Raji (cell line): ENCODE data around the gene C19orf38.

ENCODE experiments used
- POLR2A ChIP-seq: IDR thresholded peaks from 2 replicates; pipeline ENCODE4 v1.6.1; 2011; ENCODE audit warnings: low read depth, low read length, control low read depth; ENCODE audit not compliant: insufficient read depth

The C19orf38 gene, protein sequence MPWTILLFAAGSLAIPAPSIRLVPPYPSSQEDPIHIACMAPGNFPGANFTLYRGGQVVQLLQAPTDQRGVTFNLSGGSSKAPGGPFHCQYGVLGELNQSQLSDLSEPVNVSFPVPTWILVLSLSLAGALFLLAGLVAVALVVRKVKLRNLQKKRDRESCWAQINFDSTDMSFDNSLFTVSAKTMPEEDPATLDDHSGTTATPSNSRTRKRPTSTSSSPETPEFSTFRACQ

GRCh38 chr19:10848230-10848856 lies at the start of gene C19orf38:
TSS of gene C19orf38 (plus strand) at chr19:10848415. CDS start at chr19:10848509, 94 bp downstream.
- no peak for TF ChIP-seq POLR2A

- TF ChIP-seq POLR2A: no peak
Observed at GRCh38 chr19:10800488-10800887, 47.7 kb upstream of the C19orf38 start.

DNA sequence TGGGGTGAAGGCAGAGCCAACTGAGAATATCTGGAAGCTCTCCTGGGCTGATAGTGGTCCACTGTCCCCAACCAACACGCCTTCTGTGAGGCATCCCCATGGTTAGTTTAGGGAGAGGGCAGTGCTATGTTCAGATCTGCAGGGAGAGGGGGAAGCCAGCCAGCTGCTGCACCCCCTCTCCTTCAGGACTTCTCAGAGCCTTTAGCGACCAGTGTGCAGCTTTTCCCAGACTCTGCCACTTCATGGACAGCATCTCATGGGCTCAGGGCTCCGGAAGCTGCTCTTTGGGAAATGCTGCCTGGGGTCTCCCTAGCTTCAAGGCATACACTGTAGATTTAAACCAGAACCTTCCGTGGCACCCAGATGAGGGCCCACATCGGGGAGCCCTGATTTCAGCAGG lies 45.7 kb upstream of the C19orf38 start:
- TF ChIP-seq POLR2A: no peak

GRCh38 chr19:10803252-10803651 lies 45.0 kb upstream of the C19orf38 start:
- no peak for TF ChIP-seq POLR2A

- no peak for TF ChIP-seq POLR2A
Observed at GRCh38 chr19:10805065-10805757, 43.0 kb upstream of the C19orf38 start.

DNA sequence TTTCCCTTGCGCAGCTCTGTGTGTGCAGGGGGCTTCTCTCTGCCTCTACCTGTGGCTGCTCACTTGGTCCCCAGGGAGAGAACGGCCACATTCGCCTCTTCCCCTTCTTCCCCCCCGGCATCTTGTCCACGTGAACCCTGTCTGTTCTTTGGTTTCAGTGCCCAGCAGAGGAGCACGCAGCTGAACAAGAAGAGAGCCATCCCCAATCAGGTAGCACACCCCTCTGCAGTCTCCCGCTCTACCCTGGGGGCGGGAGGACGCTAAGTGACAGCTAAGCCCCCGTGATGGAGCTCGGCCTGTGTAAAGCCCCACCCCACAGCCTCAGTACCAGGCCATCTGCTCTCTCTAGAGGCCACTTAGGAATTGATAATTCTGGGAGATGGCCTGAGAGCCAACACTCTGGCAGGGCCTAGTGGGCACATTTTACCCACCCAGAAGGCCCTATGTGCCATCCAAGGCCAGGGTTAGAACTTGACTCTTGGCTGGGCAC lies 42.4 kb upstream of the C19orf38 start:
- TF ChIP-seq POLR2A: no peak

DNA sequence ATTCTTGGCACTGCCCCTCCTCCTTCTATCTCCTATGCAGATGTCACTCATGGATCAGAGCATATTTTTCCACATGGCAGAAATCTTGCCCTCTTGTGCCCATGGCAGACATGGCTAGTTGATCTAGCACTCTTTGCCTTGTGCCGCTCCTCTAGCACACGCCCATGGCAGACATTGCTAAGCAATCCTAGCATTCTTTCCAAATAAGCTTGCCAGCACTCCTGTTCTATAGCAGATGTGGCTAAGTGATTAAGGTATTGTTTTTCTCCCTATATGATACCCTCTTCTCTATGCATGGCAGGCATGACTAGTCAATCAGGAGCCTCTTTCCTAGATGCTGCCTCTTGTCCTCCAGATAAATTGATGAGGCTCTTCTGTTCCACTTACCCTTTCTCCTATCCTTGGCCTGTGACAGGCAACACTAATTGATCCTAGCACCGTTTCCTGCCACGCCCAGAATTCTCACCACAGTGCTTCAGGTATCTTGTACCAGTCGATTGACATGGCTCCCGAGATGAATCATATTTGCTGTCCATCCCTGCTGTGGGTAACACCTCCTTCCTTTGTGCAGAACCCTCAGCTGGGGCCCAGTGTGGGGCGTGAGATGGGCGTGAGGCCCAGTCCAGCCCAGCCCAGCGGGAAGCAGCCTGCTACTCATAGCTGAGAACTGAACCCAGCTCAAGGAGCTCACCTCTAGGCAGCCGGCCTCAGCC lies 39.1 kb upstream of the C19orf38 start:
- no peak for TF ChIP-seq POLR2A

DNA sequence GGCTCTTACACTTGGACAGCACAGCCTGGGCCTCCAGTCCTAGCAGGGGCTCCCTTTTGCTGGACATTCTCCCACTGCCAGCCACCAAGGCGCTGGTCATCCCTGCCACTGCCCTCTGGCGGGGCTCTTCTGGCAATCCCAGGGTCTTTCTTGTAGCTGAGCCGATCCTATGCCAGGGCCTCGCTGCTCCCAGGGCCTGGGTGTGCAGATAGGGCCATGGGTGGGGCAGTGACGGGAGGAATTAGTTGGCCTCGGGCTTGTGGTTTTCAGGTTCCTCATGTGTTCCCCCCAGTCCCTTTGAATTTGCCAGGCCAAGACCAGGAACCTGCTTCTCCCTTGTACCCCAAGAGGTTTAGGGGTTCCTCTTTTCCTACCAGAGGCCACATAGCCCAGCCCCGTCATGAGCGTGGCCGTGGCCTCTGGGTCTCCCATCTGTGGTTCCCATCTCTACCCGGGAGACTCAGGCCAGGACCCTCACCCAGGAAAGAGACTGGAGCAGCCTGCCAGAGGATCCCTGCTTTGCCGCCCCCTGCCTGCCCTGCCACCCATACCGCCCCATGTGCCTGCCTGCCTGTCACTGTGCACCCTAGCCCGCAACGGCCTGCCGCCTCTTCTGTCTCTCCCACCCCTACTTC lies 38.4 kb upstream of the C19orf38 start:
- TF ChIP-seq POLR2A: no peak

- TF ChIP-seq POLR2A: no peak
Observed at GRCh38 chr19:10811391-10812111, 36.7 kb upstream of the C19orf38 start.

DNA sequence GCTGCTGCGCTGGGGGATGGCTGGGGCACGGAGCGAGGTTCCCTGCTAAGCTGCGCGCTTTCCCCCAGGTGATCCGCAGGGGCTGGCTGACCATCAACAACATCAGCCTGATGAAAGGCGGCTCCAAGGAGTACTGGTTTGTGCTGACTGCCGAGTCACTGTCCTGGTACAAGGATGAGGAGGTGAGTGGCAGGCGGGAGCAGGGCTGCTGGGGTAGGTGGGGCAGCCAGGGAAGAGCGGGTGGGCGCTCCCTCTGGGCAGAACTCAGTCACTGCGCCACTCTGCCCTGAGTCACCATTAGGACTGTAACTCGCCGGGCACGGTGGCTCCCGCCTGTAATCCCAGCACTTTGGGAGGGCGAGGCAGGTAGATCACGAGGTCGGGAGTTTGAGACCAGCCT lies 36.0 kb upstream of the C19orf38 start:
- no peak for TF ChIP-seq POLR2A

GRCh38 chr19:10812902-10813404 lies 35.3 kb upstream of the C19orf38 start:
- no peak for TF ChIP-seq POLR2A

DNA sequence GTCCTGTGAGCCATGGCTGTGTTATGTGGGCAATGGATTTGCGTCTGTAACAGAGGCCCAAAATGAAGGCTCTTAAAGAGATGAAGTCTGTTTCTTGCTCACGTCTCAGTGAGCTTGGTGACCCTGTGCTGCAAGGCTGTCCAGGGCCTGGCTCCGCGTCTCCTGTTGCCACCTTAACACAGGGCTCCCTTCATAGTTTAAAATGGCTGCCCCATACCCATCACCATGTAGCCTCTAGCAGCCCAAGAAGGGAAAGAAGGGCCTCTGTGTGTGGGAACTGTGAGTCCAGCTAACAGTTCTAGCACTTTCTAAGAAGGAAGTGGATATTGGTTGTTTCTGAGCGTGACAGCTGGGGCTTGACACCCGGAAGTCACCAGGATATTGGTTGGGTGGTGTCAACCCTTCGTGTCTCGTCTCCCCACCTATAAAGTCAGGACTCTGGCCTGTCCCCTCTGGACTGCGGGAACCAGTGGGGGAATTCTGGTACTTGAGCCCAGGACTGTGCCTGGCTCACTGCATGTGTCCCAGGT lies 33.1 kb upstream of the C19orf38 start:
- TF ChIP-seq POLR2A: no peak

DNA sequence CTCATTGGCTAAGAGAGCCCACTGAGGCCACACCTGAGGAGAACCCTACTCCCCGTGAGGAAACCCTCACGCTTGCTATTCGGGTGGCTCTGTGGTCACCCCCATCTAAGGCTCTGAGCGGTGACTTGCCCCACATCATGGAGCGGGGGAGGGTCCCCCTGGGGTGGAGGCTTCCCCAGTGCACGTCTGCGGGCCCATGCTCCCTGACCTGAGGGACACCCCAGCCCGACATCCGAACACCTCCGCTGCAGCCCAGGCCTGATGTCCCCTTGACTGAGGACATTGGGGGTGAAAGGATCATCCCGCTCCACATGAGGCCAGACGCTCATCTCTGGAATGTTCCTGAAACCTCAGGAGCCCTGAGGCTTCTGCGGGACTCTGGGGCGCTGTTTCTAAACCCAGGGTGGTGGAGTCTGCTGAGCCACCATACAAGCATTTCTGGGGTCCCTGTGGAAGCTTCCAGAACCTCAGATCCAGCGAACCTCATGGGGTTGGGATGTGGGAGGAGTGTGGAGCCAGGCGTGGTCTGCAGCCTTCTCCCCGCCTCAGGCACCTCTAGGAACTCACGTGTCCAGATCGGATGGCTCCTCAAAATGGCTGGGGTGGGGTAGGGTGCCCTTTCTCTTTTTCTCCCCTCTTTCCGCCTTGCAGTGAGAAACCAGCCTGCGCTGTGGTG lies 32.1 kb upstream of the C19orf38 start:
- no peak for TF ChIP-seq POLR2A
